ENCODE measurements around the gene HEATR9.

DNA sequence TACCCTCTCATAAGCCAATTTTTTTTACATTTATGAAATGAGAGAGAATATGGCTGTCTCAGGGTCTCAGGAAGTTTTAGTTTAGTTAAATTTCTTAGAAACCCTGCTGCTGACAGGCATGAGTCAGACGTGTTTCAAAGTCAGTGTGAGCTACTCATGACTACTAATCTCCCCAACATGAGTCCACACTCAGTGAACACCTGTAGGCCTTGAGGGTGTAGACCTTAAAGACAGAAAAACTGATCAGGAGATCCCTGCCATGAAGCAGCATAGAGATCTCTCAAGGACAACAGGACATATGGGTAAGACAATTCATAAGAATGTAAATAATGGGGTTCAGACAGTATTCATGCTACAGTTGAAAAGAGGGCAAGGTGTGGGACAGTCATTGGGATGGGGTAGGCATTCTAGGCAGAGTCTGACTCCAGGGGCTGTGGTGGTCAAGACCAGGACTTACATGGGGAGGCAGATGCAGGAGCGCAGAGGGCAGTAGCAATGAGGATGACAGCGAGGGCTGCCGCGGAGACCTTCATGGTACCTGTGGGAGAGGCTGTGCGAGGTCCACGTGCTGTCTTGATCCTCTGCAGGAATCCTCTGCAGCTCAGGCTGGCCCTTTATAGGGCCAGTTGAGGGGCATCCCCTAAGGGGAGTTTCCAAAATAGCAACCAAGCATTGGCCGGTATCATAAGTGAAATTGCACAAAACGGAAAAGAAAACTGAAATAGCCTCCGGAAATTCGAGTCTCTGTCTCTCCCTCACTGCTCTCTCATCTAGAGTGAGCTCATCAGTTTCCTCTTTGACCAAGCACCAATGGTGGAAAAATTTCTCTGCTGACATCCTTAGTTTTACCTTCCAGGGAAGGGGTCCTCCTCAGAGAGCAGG lies 11.3 kb upstream of the HEATR9 start, which contains the start of gene CCL5:
- TF ChIP-seq, protein P1, sequence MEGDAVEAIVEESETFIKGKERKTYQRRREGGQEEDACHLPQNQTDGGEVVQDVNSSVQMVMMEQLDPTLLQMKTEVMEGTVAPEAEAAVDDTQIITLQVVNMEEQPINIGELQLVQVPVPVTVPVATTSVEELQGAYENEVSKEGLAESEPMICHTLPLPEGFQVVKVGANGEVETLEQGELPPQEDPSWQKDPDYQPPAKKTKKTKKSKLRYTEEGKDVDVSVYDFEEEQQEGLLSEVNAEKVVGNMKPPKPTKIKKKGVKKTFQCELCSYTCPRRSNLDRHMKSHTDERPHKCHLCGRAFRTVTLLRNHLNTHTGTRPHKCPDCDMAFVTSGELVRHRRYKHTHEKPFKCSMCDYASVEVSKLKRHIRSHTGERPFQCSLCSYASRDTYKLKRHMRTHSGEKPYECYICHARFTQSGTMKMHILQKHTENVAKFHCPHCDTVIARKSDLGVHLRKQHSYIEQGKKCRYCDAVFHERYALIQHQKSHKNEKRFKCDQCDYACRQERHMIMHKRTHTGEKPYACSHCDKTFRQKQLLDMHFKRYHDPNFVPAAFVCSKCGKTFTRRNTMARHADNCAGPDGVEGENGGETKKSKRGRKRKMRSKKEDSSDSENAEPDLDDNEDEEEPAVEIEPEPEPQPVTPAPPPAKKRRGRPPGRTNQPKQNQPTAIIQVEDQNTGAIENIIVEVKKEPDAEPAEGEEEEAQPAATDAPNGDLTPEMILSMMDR (IDR thresholded peaks at IDR 0.05): no peak
- no peak for TF ChIP-seq POLR2A (IDR thresholded peaks at IDR 0.05)

Data from testis (tissue), 2 donors.